ENCODE data around the gene PCDHA1.

The PCDHA1 gene

GRCh38 chr5:141042555-141042954 lies 256.6 kb downstream of the PCDHA1 start:
- no peak for DNase-seq (ENCODE audit: low read depth)

GRCh38 chr5:141050622-141051520 lies 264.9 kb downstream of the PCDHA1 start, which contains the start of gene PCDHB1:
Gene PCDHB1, plus strand, starts transcription at chr5:141051374. Its CDS starts 97 bp downstream, at chr5:141051471.
- no peak for DNase-seq (ENCODE audit: low read depth)

GRCh38 chr5:141051521-141051866 lies 265.6 kb downstream of the PCDHA1 start:
- DNase-seq (ENCODE audit: low read depth): no peak
